Measurements from ENCODE around the gene APOBEC3B. TPM values are rescaled to one million over a fixed set of nuclear protein-coding genes. Genes with fewer than 3 reads are reported as not detected.
"Not testable (repeated sequence)": the region's sequence is repeated elsewhere in the genome, so short reads cannot be mapped to it uniquely, and the experiment has no call there.

Gene APOBEC3B
- total RNA-seq, 1 donor from 2014 or later, result 2.2 TPM

- no peak for DNase-seq
These were observed 14.4 kb upstream of the APOBEC3B start for GRCh38 chr22:38967451-38968450.

GRCh38 chr22:38968801-38969200 is 13.3 kb upstream of the APOBEC3B start:
- no peak for DNase-seq

GRCh38 chr22:38970551-38970950 is 11.6 kb upstream of the APOBEC3B start:
- no peak for DNase-seq

- DNase-seq, result no peak
These were observed 10.9 kb upstream of the APOBEC3B start for GRCh38 chr22:38971202-38971601.

GRCh38 chr22:38971791-38972190 is 10.4 kb upstream of the APOBEC3B start:
- DNase-seq, result no peak

- no peak for DNase-seq
These were observed 9.6 kb upstream of the APOBEC3B start for GRCh38 chr22:38972558-38972957.

GRCh38 chr22:38973289-38974169 is 8.6 kb upstream of the APOBEC3B start:
- DNase-seq, result peak; percentile 25

GRCh38 chr22:38974170-38974825 is 7.8 kb upstream of the APOBEC3B start:
- DNase-seq, result no peak

GRCh38 chr22:38974826-38975175 is 7.3 kb upstream of the APOBEC3B start:
- DNase-seq, result no peak

GRCh38 chr22:38977289-38977688 is 4.9 kb upstream of the APOBEC3B start:
- DNase-seq, result not testable (repeated sequence)

GRCh38 chr22:38980587-38980986 is 1.6 kb upstream of the APOBEC3B start:
- DNase-seq, result not testable (repeated sequence)

- peak; percentile 82 for DNase-seq
These were observed 849 bp upstream of the APOBEC3B start for GRCh38 chr22:38981005-38981991.

GRCh38 chr22:38984224-38984623 is 2.1 kb downstream of the APOBEC3B start:
- DNase-seq, result no peak

- not testable (repeated sequence) for DNase-seq
These were observed 2.9 kb downstream of the APOBEC3B start for GRCh38 chr22:38984784-38985757.

- no peak for DNase-seq
These were observed 4.5 kb downstream of the APOBEC3B start for GRCh38 chr22:38986629-38987028.

GRCh38 chr22:38987171-38987895 is 5.2 kb downstream of the APOBEC3B start:
- DNase-seq, result no peak

- DNase-seq, result no peak
These were observed 7.3 kb downstream of the APOBEC3B start for GRCh38 chr22:38989466-38989865.

GRCh38 chr22:38992871-38993371 is 10.8 kb downstream of the APOBEC3B start:
- DNase-seq, result peak; percentile 36

GRCh38 chr22:38996105-38996504 is 14.0 kb downstream of the APOBEC3B start:
- no peak for DNase-seq

All from tongue (tissue), 2 donors.